K562 (cell line): ENCODE data around the gene SLIT2. TPM values are rescaled to one million over a fixed set of nuclear protein-coding genes. Genes with fewer than 3 reads are reported as not detected.

Experiments used
- ATAC-seq: fragments of 200-7000 bp; cut with Tn5 transposase; 3 replicates; pipeline ENCODE4 v1.9.1; 2020; ENCODE audit warnings: moderate library complexity
- BruUV-seq: library from RNA; stranded (reverse); fragments of 400-500 nt; replicated peaks from 2 replicates; lab custom pipeline; 2021; lab: Mats Ljungman, UMichigan
- CTCF ChIA-PET: fragments of 300-600 bp; formaldehyde crosslinking; extraction: SDS; loops from one replicate; lab custom pipeline; 2021; ENCODE audit warnings: low intra/inter-chr PET ratio; lab: Yijun Ruan, JAX
- POLR2A ChIA-PET: fragments of 300-600, 350-650 bp; sonication (Branson Sonifier 250); formaldehyde crosslinking; extraction: SDS; loops from one replicate; lab custom pipeline; 2021; ENCODE audit warnings: antibody characterized with exemption, inconsistent platforms; lab: Yijun Ruan, JAX
- DNase-seq, 4 experiments: peaks; one replicate each; pipeline versions ENCODE4 v3.0.0 to v3.0.0-alpha.2; 2011 to 2018; ENCODE audit warnings: low spot score in 3 of 4, mixed read lengths in 3 of 4; ENCODE audit errors: extremely low read depth in 1 of 4
- FAIRE-seq: peaks from 2 replicates; lab custom pipeline; 2011; peaks lifted over from hg19 to GRCh38; lab: Jason Lieb, UNC
- H2AFZ ChIP-seq: 2 replicates; pipeline ENCODE4 v1.6.0; 2011; ENCODE audit warnings: low read depth, low read length, control low read depth, inconsistent platforms
- H3K27ac ChIP-seq: fragments of 200-600 bp; 3 replicates; pipeline ENCODE4 v1.8.0; 2011; ENCODE audit warnings: low read depth, mild to moderate bottlenecking, control low read depth, inconsistent platforms, low read length, moderate library complexity, mixed read lengths; ENCODE audit errors: extremely low read depth
- H3K27me3 ChIP-seq, 2 experiments: fragments of 300-600 bp in 1 of 2; 2 replicates in 1 of 2; 3 replicates in 1 of 2; pipeline versions ENCODE4 v1.6.0 to v1.8.0; 2011; ENCODE audit warnings: inconsistent platforms in 2 of 2, low read length in 2 of 2, mild to moderate bottlenecking in 1 of 2, mixed read lengths in 1 of 2, moderate library complexity in 1 of 2; ENCODE audit not compliant: control insufficient read depth in 2 of 2, insufficient read depth in 2 of 2
- H3K36me3 ChIP-seq: fragments of 300-600 bp; 3 replicates; pipeline ENCODE4 v1.8.0; 2011; ENCODE audit warnings: mild to moderate bottlenecking, low read length, inconsistent platforms; ENCODE audit not compliant: control insufficient read depth, insufficient read depth
- H3K4me1 ChIP-seq, 2 experiments: fragments of 200-600 bp in 1 of 2; replicated peaks in 1 of 2; 2 replicates in 1 of 2; 3 replicates in 1 of 2; pipeline versions ENCODE4 v1.5.1 to v1.8.0; 2011; ENCODE audit warnings: inconsistent platforms in 2 of 2, low read length in 2 of 2, mild to moderate bottlenecking in 1 of 2, mixed read lengths in 1 of 2, moderate library complexity in 1 of 2; ENCODE audit not compliant: control insufficient read depth in 2 of 2, insufficient read depth in 2 of 2
- H3K4me2 ChIP-seq: 2 replicates; pipeline ENCODE4 v1.6.1; 2011; ENCODE audit warnings: low read length, control low read depth, inconsistent platforms, mixed read lengths; ENCODE audit not compliant: insufficient read depth
- H3K4me3 ChIP-seq: fragments of 200-600 bp; sonication (generic), shearing (Covaris generic); 2 replicates; pipeline ENCODE4 v1.5.1; 2016; ENCODE audit warnings: control low read depth, inconsistent platforms
- H3K79me2 ChIP-seq: fragments of 200-600 bp; 3 replicates; pipeline ENCODE4 v1.8.0; 2011; ENCODE audit warnings: low read length, inconsistent platforms; ENCODE audit not compliant: control insufficient read depth, insufficient read depth
- H3K9ac ChIP-seq, 2 experiments: 2 replicates each; pipeline versions ENCODE4 v1.6.0 to v1.6.1; 2011; ENCODE audit warnings: low read depth in 2 of 2, low read length in 2 of 2, control low read depth in 1 of 2, inconsistent platforms in 1 of 2, mild to moderate bottlenecking in 1 of 2, mixed read lengths in 1 of 2; ENCODE audit not compliant: insufficient read depth in 1 of 2
- H3K9me1 ChIP-seq: one replicate; pipeline ENCODE4 v1.6.0; 2011; ENCODE audit warnings: inconsistent platforms, mild to moderate bottlenecking, low read length, moderate library complexity; ENCODE audit not compliant: control insufficient read depth, insufficient read depth
- H3K9me3 ChIP-seq: replicated peaks from 2 replicates; pipeline ENCODE4 v1.5.1; 2011; ENCODE audit warnings: low read depth, low read length, inconsistent platforms; ENCODE audit not compliant: control insufficient read depth, insufficient read depth
- H4K20me1 ChIP-seq: replicated peaks from 2 replicates; pipeline ENCODE4 v1.6.1; 2011; ENCODE audit warnings: low read length, inconsistent platforms, mixed read lengths; ENCODE audit not compliant: control insufficient read depth, insufficient read depth
- EP300 ChIP-seq: IDR thresholded peaks from 2 replicates; pipeline ENCODE4 v1.6.1; 2012; ENCODE audit warnings: low read length, improper control_type of control experiment
- NCOA1 ChIP-seq: fragments of 450-650 bp; IDR thresholded peaks from 2 replicates; pipeline ENCODE4 v1.6.1; 2016; ENCODE audit warnings: low read depth
- NR0B1 ChIP-seq: fragments of 450-650 bp; IDR thresholded peaks from one replicate; pipeline ENCODE4 v1.6.1; 2018; ENCODE audit warnings: mild to moderate bottlenecking, moderate library complexity; ENCODE audit not compliant: partially characterized antibody
- RAD51 ChIP-seq: fragments of 450-650 bp; IDR thresholded peaks from 2 replicates; pipeline ENCODE4 v1.7.1; 2016; ENCODE audit warnings: low read depth, mild to moderate bottlenecking, borderline replicate concordance
- RUNX1 ChIP-seq: sonication (generic); IDR thresholded peaks from 2 replicates; pipeline ENCODE4 v1.6.1; 2016; ENCODE audit warnings: antibody characterized with exemption, low read depth
- SAFB ChIP-seq: fragments of 200-400 bp; formaldehyde crosslinking; IDR thresholded peaks from 2 replicates; pipeline ENCODE4 v1.6.1; 2017; ENCODE audit warnings: low read depth, low read length, borderline replicate concordance
- SMARCE1 ChIP-seq: fragments of 450-650 bp; IDR thresholded peaks from 2 replicates; pipeline ENCODE4 v1.7.1; 2016; ENCODE audit warnings: mild to moderate bottlenecking
- SNIP1 ChIP-seq: fragments of 450-650 bp; IDR thresholded peaks from 2 replicates; pipeline ENCODE4 v1.7.1; 2017; ENCODE audit warnings: low read depth, mild to moderate bottlenecking
- TAF7 ChIP-seq: fragments of 450-650 bp; IDR thresholded peaks from 2 replicates; pipeline ENCODE4 v1.6.1; 2016; ENCODE audit warnings: missing genetic modification characterization, missing compliant biosample characterization
- TAF9B ChIP-seq: fragments of 450-650 bp; IDR thresholded peaks from 2 replicates; pipeline ENCODE4 v1.6.1; 2018; ENCODE audit warnings: mild to moderate bottlenecking; ENCODE audit not compliant: partially characterized antibody
- TFAM ChIP-seq: fragments of 250-450 bp; sonication (Bioruptor Pico); conservative IDR thresholded peaks from 2 replicates; pipeline ENCODE4 v1.5.0; 2021; ENCODE audit warnings: mild to moderate bottlenecking, moderate library complexity
- WGBS: fragments of 100-300 bp; shearing (Covaris generic); methylation state at CpG from one replicate; pipeline ENCODE4 v1.1.6; 2016; ENCODE audit warnings: low coverage, mixed read lengths; ENCODE audit not compliant: insufficient coverage; ENCODE audit errors: missing lambda C conversion rate; 5-methylcytosine and 5-hydroxymethylcytosine counted together
- in situ Hi-C: fragments of 300-500 bp; cut with MboI; formaldehyde crosslinking; loops from 4 replicates; pipeline ENCODE4 v1.15.0; 2018; ENCODE audit warnings: inconsistent platforms, mixed read lengths
- intact Hi-C: fragments of 100-400 bp; cut with micrococcal nuclease; formaldehyde crosslinking; loops from 2 replicates; pipeline ENCODE4 v1.14.2; 2022
- polyA plus RNA-seq, 8 experiments: library from polyadenylated mRNA; depleted of rRNA in 4 of 8; stranded (reverse) in 5 of 8; unstranded in 3 of 8; fragments of >200 nt; fragmentation: Nextera tagmentation in 2 of 8; fragmentation: Illumina TruSeq in 1 of 8; extraction: Ambion mirVana in 2 of 8; extraction: Trizol in 1 of 8; gene quantifications; 2 replicates each; pipeline versions ENCODE4 v1.2.1 to v1.2.3, GENCODE V29; 2011 to 2014; ENCODE audit warnings: inconsistent platforms in 1 of 8, missing spikeins in 1 of 8
- total RNA-seq, 7 experiments: library from RNA; depleted of rRNA in 6 of 7; stranded (reverse); fragments of >200 nt in 6 of 7; fragmentation: Illumina TruSeq in 2 of 7; extraction: Trizol in 2 of 7; gene quantifications; 2 replicates each; pipeline versions ENCODE4 v1.2.1 to v1.2.3, GENCODE V29; 2011 to 2021; ENCODE audit warnings: low replicate concordance in 1 of 7
- TF ChIP-seq, protein P1 (sequence below): sonication (generic); formaldehyde crosslinking; IDR thresholded peaks from 2 replicates; pipeline ENCODE4 v1.8.1; 2023; ENCODE audit warnings: mild to moderate bottlenecking, missing genetic modification reagents

The SLIT2 gene
- total and polyA plus RNA-seq, 9 of the 15 experiments (the other 6 are each of a cell fraction or from before 2014, with no cell fraction given), result 1.8 to 8.1 (median 4.1) TPM

DNA sequence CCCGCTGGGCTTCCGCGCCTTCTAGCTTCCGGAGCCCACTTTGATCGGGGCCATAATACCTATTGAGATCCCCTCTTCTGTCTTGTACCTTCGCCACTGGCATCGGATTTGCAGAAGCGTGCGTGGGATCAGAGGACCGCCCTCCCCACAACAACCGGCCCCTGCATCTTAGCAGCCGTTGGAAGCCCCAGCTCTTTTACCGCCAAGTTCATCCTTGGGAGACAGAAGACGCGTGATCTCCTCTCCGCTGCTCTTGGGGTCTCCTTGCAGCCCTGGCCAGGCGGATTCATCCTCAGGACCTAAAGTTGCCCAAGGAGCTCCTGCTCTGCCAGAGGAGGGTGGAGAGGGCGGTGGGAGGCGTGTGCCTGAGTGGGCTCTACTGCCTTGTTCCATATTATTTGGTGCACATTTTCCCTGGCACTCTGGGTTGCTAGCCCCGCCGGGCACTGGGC, 1.6 kb downstream of the SLIT2 start (continued):
- TF ChIP-seq NCOA1 (no peak), SMARCE1 (no peak)

GRCh38 chr4:20253735-20254409, 2.2 kb downstream of the SLIT2 start:
- Histone ChIP-seq H3K9ac (no peak overlapping the region), H3K27me3 (peaks cover 0 to 7% of the 10 kb centered on the region in 2 experiments; a peak in 2 of 5 replicates), H3K9me3 (no peaks in the 10 kb centered on the region), H2AFZ (no peak overlapping the region), H3K79me2 (no peaks in the 10 kb centered on the region), H3K4me3 (no peak overlapping the region), H3K9me1 (no peaks in the 10 kb centered on the region), H3K27ac (no peak overlapping the region), H4K20me1 (no peaks in the 10 kb centered on the region), H3K36me3 (no peaks in the 10 kb centered on the region), H3K4me1 (peaks cover 0 to 7% of the 10 kb centered on the region in 2 experiments; a peak in 2 of 5 replicates), H3K4me2 (no peak overlapping the region)
- POLR2A ChIA-PET, result no interaction called here
- in situ Hi-C loops, result no loop called here
- CTCF ChIA-PET, result no interaction called here
- 20% methylated on average over 24 of the region's 43 CpGs for WGBS
- DNase-seq (no peak), ATAC-seq (no peak), FAIRE-seq (no peak)
- intact Hi-C loops, result no loop called here
- BruUV-seq, result no TSS peak
- TF ChIP-seq TAF9B (no peak), SNIP1 (no peak), RUNX1 (no peak), SAFB (no peak), TFAM (CRISPR knock-in tag) (no peak), RAD51 (no peak), EP300 (no peak), TAF7 (no peak), NR0B1 (no peak)
- TF ChIP-seq, protein P1, sequence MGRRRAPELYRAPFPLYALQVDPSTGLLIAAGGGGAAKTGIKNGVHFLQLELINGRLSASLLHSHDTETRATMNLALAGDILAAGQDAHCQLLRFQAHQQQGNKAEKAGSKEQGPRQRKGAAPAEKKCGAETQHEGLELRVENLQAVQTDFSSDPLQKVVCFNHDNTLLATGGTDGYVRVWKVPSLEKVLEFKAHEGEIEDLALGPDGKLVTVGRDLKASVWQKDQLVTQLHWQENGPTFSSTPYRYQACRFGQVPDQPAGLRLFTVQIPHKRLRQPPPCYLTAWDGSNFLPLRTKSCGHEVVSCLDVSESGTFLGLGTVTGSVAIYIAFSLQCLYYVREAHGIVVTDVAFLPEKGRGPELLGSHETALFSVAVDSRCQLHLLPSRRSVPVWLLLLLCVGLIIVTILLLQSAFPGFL (CRISPR knock-in tag), result no peak
